GM19351 (cell line): ENCODE data around the gene CHAMP1.
"Not testable (repeated sequence)": the region's sequence is repeated elsewhere in the genome, so short reads cannot be mapped to it uniquely, and the experiment has no call there.

Source experiments
- ATAC-seq: cut with Tn5 transposase; IDR thresholded peaks from one replicate; pipeline ENCODE4 v1.9.1; 2021; ENCODE audit warnings: mild to moderate bottlenecking, moderate library complexity; ENCODE audit not compliant: unreplicated experiment

CHAMP1 gene

GRCh38 chr13:114333881-114334280, 19.6 kb downstream of the CHAMP1 start:
- ATAC-seq: not testable (repeated sequence)

- ATAC-seq: no peak
Measured at GRCh38 chr13:114334305-114335053, 20.2 kb downstream of the CHAMP1 start.

GRCh38 chr13:114336457-114336856, 22.2 kb downstream of the CHAMP1 start:
- not testable (repeated sequence) for ATAC-seq

- no peak for ATAC-seq
Measured at GRCh38 chr13:114338959-114339358, 24.7 kb downstream of the CHAMP1 start.

- no peak for ATAC-seq
Measured at GRCh38 chr13:114339857-114340534, 25.7 kb downstream of the CHAMP1 start.

GRCh38 chr13:114341003-114341777, 26.9 kb downstream of the CHAMP1 start:
- ATAC-seq: no peak

GRCh38 chr13:114347256-114347655, 33.0 kb downstream of the CHAMP1 start:
- ATAC-seq: not testable (repeated sequence)

- ATAC-seq: not testable (repeated sequence)
Measured at GRCh38 chr13:114352763-114353162, 38.5 kb downstream of the CHAMP1 start.

GRCh38 chr13:114353382-114353781, 39.1 kb downstream of the CHAMP1 start:
- not testable (repeated sequence) for ATAC-seq
